Measurements from ENCODE around the gene RAD51.
A peak's percentile ranks its signal among the peaks of the same experiment; 100 is the strongest.

The RAD51 gene

GRCh38 chr15:40722354-40722753 lies 27.4 kb downstream of the RAD51 start:
- DNase-seq (ENCODE audit: low read depth in 1 of 2, low spot score in 1 of 2) = no peak

GRCh38 chr15:40722934-40723333 lies 28.0 kb downstream of the RAD51 start:
- DNase-seq (ENCODE audit: low read depth in 1 of 2, low spot score in 1 of 2) = no peak

GRCh38 chr15:40723919-40724318 lies 28.9 kb downstream of the RAD51 start:
- no peak for DNase-seq (ENCODE audit: low read depth in 1 of 2, low spot score in 1 of 2)

- DNase-seq (ENCODE audit: low read depth in 1 of 2, low spot score in 1 of 2) = no peak
Observed at GRCh38 chr15:40731034-40731433, 36.1 kb downstream of the RAD51 start.

GRCh38 chr15:40736575-40736974 lies 41.6 kb downstream of the RAD51 start:
- no peak for DNase-seq (ENCODE audit: low read depth in 1 of 2, low spot score in 1 of 2)

- no peak for DNase-seq (ENCODE audit: low read depth in 1 of 2, low spot score in 1 of 2)
Observed at GRCh38 chr15:40737048-40737447, 42.1 kb downstream of the RAD51 start.

GRCh38 chr15:40739047-40739446 lies 44.1 kb downstream of the RAD51 start:
- no peak for DNase-seq (ENCODE audit: low read depth in 1 of 2, low spot score in 1 of 2)

GRCh38 chr15:40739854-40740253 lies 44.9 kb downstream of the RAD51 start:
- DNase-seq (ENCODE audit: low read depth in 1 of 2, low spot score in 1 of 2) = no peak

- DNase-seq (ENCODE audit: low read depth in 1 of 2, low spot score in 1 of 2) = no peak
Observed at GRCh38 chr15:40743485-40743901, 48.5 kb downstream of the RAD51 start.

GRCh38 chr15:40743921-40744814 lies 49.2 kb downstream of the RAD51 start:
- peak in 1 of 2 donors; percentile 24 for DNase-seq (ENCODE audit: low read depth in 1 of 2, low spot score in 1 of 2)

GRCh38 chr15:40744815-40745152 lies 49.8 kb downstream of the RAD51 start:
- DNase-seq (ENCODE audit: low read depth in 1 of 2, low spot score in 1 of 2) = no peak

- no peak for DNase-seq (ENCODE audit: low read depth in 1 of 2, low spot score in 1 of 2)
Observed at GRCh38 chr15:40746916-40747418, 52.0 kb downstream of the RAD51 start.

GRCh38 chr15:40747685-40748631 lies 53.0 kb downstream of the RAD51 start:
- DNase-seq (ENCODE audit: low read depth in 1 of 2, low spot score in 1 of 2) = no peak

GRCh38 chr15:40749151-40749630 lies 54.2 kb downstream of the RAD51 start:
- no peak for DNase-seq (ENCODE audit: low read depth in 1 of 2, low spot score in 1 of 2)

GRCh38 chr15:40750885-40751284 lies 55.9 kb downstream of the RAD51 start:
- DNase-seq (ENCODE audit: low read depth in 1 of 2, low spot score in 1 of 2) = no peak

GRCh38 chr15:40751745-40752144 lies 56.8 kb downstream of the RAD51 start:
- DNase-seq (ENCODE audit: low read depth in 1 of 2, low spot score in 1 of 2) = no peak

GRCh38 chr15:40754574-40754882 lies 59.6 kb downstream of the RAD51 start:
- DNase-seq (ENCODE audit: low read depth in 1 of 2, low spot score in 1 of 2) = no peak

- DNase-seq (ENCODE audit: low read depth in 1 of 2, low spot score in 1 of 2) = peak; percentile 87 to 92
Observed at GRCh38 chr15:40754883-40755811, 60.2 kb downstream of the RAD51 start, which contains the start of gene RMDN3. TSS of gene RMDN3 (minus strand) at chr15:40755254. CDS start at chr15:40754783, 471 bp downstream.

- no peak for DNase-seq (ENCODE audit: low read depth in 1 of 2, low spot score in 1 of 2)
Observed at GRCh38 chr15:40755812-40756208, 60.8 kb downstream of the RAD51 start.

- no peak for DNase-seq (ENCODE audit: low read depth in 1 of 2, low spot score in 1 of 2)
Observed at GRCh38 chr15:40756938-40757337, 62.0 kb downstream of the RAD51 start.

GRCh38 chr15:40759961-40760360 lies 65.0 kb downstream of the RAD51 start:
- no peak for DNase-seq (ENCODE audit: low read depth in 1 of 2, low spot score in 1 of 2)

Data from stimulated activated CD4-positive, alpha-beta T cell treated with anti-CD3 and anti-CD28 coated beads, Interleukin-15, amount 100 ng/mL, for 1 hour (primary cell).